Kidney epithelial cell (primary cell): ENCODE results near the gene FAM171A2. TPM values are rescaled to one million over a fixed set of nuclear protein-coding genes. Genes with fewer than 3 reads are reported as not detected.
"Not testable (repeated sequence)": the region's sequence is repeated elsewhere in the genome, so short reads cannot be mapped to it uniquely, and the experiment has no call there.

Experiments
- DNase-seq: peaks from one replicate; pipeline ENCODE4 v3.0.0-alpha.2; 2010; ENCODE audit warnings: low read depth
- H3K27me3 ChIP-seq: 2 replicates; pipeline ENCODE4 v1.6.0; 2011; ENCODE audit warnings: low read length; ENCODE audit not compliant: control insufficient read depth, insufficient read depth
- H3K36me3 ChIP-seq: 2 replicates; pipeline ENCODE4 v1.5.1; 2011; ENCODE audit warnings: low read length; ENCODE audit not compliant: control insufficient read depth, insufficient read depth
- H3K4me3 ChIP-seq: 2 replicates; pipeline ENCODE4 v1.5.1; 2011; ENCODE audit warnings: low read depth, mild to moderate bottlenecking, control low read depth, low read length
- total RNA-seq: library from RNA; depleted of rRNA; stranded (reverse); fragments of >200 nt; gene quantifications from 2 replicates; pipeline ENCODE4 v1.2.3, GENCODE V29; 2015
- TF ChIP-seq, protein P1 (sequence below): IDR thresholded peaks from 2 replicates; pipeline ENCODE4 v1.5.1; 2011; ENCODE audit warnings: mild to moderate bottlenecking, moderate library complexity, low read length, control low read depth, inconsistent platforms; ENCODE audit not compliant: insufficient read depth, poor library complexity, severe bottlenecking

The FAM171A2 gene
- total RNA-seq, 1 donor from 2014 or later = 12.6 TPM

DNA sequence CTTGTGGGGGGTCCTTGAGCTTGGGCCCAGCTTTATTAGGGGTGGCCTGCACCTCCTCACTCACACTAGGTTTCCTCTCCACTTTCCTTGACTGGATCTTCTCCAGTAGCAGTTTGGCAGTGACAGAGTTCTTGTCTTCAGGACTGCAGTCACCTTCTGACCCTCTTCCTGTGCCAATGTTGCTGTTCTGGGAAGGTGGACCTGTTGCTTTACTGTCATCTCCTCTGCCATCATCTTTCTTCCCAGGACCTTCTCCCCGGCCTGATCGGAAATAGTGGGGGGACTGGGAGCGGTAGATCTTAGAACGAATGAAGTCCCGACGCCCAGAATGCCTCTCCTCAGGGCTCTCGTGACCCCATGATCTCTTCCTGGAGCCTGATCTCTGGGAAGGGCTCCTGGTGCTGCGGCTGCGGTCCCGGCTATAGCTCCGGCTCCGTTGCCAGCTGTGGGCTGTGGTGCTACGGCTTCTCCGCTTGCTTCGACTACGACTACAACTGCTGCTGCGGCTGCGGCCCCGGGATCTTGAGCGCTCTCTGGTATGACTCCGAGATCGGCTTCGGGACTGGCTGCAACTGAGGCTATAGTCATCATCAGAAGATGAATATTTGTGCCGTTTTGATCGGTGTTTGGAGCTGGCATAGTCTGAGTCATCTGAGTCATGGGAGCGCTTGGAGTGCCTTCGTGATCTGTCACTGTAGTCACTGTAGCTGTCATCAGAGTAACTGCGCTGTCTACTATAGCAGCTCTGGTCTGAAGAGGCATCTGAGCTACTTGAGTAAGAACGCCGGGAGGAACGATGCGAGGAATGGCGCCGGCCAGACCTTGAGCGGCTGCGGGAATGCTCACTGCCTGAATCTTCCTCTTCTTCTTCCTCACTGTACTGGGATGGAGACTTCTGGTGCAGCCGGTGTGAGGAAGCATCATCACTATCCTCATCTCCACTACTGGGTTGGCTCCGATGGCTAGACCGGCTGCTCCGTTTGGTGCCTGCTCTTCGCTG, 35.3 kb upstream of the FAM171A2 start:
- TF ChIP-seq, protein P1, sequence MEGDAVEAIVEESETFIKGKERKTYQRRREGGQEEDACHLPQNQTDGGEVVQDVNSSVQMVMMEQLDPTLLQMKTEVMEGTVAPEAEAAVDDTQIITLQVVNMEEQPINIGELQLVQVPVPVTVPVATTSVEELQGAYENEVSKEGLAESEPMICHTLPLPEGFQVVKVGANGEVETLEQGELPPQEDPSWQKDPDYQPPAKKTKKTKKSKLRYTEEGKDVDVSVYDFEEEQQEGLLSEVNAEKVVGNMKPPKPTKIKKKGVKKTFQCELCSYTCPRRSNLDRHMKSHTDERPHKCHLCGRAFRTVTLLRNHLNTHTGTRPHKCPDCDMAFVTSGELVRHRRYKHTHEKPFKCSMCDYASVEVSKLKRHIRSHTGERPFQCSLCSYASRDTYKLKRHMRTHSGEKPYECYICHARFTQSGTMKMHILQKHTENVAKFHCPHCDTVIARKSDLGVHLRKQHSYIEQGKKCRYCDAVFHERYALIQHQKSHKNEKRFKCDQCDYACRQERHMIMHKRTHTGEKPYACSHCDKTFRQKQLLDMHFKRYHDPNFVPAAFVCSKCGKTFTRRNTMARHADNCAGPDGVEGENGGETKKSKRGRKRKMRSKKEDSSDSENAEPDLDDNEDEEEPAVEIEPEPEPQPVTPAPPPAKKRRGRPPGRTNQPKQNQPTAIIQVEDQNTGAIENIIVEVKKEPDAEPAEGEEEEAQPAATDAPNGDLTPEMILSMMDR = no peak
- no peak overlapping the region for H3K4me3 ChIP-seq
- no peaks in the 10 kb centered on the region for H3K27me3 ChIP-seq
- DNase-seq = no peak
- peaks cover 1% of the 10 kb centered on the region for H3K36me3 ChIP-seq

DNA sequence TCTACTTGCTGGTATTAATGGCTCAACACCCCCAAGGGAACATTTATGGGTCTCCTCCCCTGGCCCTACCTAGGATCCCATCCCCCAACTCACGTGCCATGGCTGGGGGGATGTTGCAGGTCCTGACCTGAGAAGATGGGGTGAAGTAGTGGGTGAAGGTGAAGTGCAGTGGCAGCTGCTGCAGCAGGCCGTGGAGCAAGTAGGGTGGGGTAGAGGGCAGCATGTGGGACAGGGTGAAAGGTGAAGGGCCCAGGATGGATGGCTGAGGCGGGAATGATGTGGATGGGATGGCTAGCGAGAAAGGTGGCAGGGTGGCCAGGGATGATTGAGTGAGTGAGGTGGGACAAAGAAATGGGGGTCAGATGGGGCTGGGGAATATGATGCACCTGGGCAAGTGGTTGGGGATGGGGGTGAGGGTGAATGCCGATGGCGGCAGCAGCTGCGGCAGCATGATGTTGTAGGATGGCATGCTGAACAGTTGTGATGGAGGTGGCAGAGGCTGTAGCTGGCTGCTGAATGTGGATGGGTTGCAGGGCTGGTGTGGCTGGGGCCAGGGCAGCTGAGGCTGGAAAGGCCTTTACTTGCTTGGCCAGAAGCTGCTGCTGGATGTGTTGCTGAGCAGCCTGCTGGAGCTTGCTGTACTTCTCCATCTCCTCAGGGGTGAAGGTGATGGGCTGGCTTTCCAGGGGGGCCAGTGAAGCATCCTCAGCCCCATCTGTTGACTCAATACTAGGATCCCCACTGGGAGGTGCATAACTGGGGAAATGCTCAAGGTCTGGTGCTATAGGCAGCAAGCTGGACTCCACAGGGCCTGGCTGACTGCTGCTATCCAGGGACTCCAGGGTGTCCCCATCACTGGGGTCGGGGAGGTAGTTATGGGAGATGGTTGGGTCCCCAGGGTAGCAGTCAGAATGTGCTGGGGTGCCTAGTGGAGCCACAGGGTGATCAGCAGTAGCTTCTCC, 34.1 kb upstream of the FAM171A2 start:
- TF ChIP-seq, protein P1 = no peak
- no peak for DNase-seq
- H3K36me3 ChIP-seq = peaks cover 1% of the 10 kb centered on the region
- H3K27me3 ChIP-seq = no peaks in the 10 kb centered on the region
- H3K4me3 ChIP-seq = no peak overlapping the region

DNA sequence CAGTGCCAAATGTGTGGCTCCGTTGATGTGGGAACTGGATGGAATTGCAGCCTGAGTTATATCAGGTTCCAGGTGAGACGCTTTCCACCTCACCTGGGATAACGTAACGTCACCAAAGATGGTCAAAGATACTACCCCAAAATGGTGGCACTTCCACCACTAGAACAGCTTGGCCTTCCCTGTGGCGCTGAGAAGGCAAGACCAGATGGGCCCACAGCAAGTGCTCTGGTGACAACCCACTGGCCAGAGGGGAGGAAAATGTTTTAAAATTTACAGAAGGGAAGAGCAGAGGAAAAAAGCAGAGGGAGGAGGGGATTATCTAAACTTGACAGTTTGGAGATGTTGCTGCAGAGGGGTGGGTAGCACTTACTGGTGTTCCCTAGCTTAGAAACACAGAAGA, 33.3 kb upstream of the FAM171A2 start:
- Histone ChIP-seq H3K4me3 (no peak overlapping the region), H3K36me3 (peaks cover 1% of the 10 kb centered on the region), H3K27me3 (no peaks in the 10 kb centered on the region)
- DNase-seq = no peak
- TF ChIP-seq, protein P1 = no peak

DNA sequence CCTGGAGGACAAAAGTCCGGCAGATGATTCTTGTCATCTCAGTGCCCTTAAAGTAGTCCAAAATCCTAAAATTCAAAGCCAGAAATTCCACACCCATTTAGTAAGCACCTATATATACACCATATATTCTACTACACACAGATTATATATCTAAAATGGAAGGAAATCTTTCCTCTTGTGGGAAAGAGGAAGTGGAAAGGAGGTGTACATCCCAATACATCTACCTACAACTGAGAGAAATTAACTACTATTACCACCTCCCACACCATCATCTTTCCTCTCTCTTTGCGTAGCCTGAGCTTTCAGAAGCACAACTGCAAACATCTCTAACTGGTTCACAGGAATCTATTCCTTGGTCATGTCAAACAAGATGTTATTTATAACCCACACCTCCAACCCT, 31.2 kb upstream of the FAM171A2 start:
- DNase-seq = no peak
- Histone ChIP-seq H3K36me3 (no peaks in the 10 kb centered on the region), H3K4me3 (no peak overlapping the region), H3K27me3 (no peaks in the 10 kb centered on the region)
- TF ChIP-seq, protein P1 = no peak

DNA sequence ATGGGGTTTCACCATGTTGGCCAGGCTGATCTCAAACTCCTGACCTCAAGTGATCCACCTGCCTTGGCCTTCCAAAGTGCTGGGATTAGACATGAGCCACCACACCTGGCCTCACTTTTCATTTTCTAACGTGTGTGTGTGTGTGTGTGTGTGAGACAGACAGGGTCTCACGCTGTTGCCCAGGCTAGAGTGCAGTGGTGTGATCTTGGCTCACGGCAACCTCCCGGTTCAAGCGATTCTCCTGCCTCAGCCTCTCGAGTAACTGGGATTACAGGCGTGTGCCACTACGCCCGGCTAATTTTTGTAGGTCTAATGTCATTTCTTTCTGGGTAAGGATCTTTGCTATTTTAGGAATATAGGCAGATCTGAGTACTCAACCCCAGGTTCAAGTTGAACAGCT, 30.5 kb upstream of the FAM171A2 start:
- H3K27me3 ChIP-seq, H3K36me3 ChIP-seq, DNase-seq, H3K4me3 ChIP-seq: not testable (repeated sequence)
